HG02678 (cell line): ENCODE measurements around the gene SPRR2F.
"Not testable (repeated sequence)": the region's sequence is repeated elsewhere in the genome, so short reads cannot be mapped to it uniquely, and the experiment has no call there.

Experiments used
- ATAC-seq: cut with Tn5 transposase; IDR thresholded peaks from one replicate; pipeline ENCODE4 v1.9.1; 2021; ENCODE audit warnings: mild to moderate bottlenecking, moderate library complexity; ENCODE audit not compliant: unreplicated experiment

Gene SPRR2F, protein sequence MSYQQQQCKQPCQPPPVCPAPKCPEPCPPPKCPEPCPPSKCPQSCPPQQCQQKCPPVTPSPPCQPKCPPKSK

GRCh38 chr1:153113416-153113815 lies at the start of gene SPRR2F:
Gene SPRR2F, minus strand, starts transcription at chr1:153113516. Its CDS starts 783 bp downstream, at chr1:153112733.
- ATAC-seq: no peak

- no peak for ATAC-seq
These were observed 42.2 kb upstream of the SPRR2F start for GRCh38 chr1:153155541-153155940.

DNA sequence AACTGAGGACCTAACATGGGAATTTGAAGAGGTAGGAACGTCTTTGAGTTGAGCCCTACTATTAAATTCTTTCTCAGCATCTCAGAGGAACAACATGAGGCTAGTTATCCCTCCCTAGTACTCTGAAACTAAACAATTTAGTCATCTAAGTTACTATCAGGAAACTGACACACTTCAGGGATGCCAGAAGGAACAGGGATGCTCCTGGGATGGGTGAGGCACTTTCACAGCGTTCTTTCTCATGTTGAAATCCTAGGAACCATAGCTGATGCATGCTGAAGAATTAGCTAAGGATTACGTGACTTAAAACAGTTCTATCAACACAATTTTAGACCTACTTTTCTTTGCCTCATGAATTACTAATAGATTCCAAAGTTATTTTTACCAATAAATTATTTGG lies 39.2 kb upstream of the SPRR2F start:
- no peak for ATAC-seq

DNA sequence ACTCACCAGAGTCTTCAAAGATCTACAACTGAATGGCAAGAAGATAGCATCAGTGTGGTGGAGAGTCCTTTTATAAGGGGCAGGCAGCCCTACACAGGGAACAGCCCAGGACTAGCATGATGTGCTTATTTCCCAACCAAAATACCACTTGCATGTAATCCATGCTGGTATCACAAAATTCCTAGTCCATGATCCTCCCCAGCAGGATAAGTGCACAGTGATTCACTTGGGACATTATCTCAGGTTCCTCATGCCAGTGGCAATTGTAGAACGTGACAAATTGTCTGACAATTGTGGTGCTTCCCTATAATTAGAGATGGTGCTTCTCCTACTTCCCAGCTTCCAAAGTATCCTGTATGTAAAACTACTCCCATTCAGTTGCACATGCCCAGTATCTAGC lies 37.5 kb upstream of the SPRR2F start, which contains the start of gene SPRR2G:
TSS of gene SPRR2G (minus strand) at position 45 of the 400 bp plus-strand sequence. CDS start 780 bp downstream, outside the sequence.
- ATAC-seq: no peak

- ATAC-seq: no peak
These were observed 28.1 kb upstream of the SPRR2F start for GRCh38 chr1:153141377-153141776.

DNA sequence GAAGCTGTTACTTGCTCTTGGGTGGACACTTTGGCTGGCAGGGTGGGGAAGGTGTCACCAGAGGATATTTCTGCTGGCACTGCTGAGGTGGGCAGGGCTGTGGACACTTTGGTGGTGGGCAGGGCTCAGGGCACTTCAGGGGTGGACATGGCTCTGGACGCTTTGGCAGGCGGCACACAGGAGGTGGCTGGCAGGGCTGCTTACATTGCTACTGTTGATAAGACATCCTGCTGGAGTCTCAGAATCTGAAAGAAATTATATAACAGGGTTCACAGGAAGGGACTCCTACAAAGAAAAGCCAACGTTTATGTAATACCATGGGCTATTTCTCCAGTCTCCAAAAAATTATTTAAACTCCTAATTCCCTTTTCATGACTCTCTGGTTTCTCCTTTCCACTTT lies 27.2 kb upstream of the SPRR2F start:
- ATAC-seq: no peak

- no peak for ATAC-seq
These were observed 20.4 kb upstream of the SPRR2F start for GRCh38 chr1:153133743-153134142.

GRCh38 chr1:153133267-153133666 lies 20.0 kb upstream of the SPRR2F start:
- ATAC-seq: no peak

GRCh38 chr1:153128688-153129087 lies 15.4 kb upstream of the SPRR2F start:
- ATAC-seq: not testable (repeated sequence)

DNA sequence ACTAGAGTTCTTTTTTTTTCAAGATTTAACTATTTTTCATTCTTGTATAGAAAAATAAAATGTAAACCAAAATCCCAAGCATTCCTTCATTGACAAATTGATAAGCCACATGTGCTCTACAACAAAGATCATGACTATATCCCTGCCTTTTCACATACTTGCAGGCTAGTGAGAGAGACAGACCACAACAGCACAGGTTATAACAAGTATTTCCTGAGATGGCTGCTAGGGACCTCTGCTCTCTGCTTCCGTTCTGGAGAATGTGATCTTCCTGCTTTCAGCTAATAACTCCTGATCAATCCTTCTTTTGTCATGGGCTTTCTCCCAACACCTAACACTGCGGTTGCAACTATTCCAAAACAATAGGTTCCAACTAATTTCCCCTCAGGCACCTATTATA lies 14.0 kb upstream of the SPRR2F start:
- no peak for ATAC-seq

DNA sequence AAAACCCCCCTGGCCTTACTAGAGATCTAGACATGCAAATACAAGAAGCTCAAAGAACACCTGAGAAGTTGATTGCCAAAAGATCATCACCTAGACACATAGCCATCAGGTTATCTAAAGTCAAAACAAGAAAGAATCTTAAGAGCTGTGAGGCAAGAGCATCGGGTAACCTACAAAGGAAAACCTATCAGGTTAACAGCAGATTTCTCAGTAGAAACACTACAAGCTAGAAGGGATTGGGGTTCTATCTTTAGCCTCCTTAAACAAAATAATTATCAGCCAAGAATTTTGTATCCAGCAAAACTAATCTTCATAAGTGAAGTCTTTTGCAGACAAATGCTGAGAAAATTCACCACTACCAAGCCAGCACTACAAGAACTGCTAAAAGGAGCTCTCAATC lies 12.2 kb upstream of the SPRR2F start:
- ATAC-seq: no peak

DNA sequence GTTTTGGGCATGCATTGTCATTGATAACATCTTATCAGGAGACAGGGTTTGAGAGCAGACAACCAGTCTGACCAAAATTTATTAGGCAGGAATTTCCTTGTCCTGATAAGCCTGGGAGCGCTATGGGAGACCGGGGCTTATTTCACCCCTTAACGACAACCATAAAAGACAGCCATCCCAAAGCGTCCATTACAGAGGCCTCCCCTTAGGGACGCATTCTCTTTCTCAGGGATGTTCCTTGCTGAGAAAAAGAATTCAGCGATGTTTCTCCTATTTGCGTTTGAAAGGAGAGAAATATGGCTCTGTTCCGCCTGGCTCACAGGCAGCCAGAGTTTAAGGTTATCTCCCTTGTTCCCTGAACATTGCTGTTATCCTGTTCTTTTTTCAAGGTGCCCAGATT lies 10.5 kb upstream of the SPRR2F start:
- not testable (repeated sequence) for ATAC-seq

- no peak for ATAC-seq
These were observed 9.6 kb upstream of the SPRR2F start for GRCh38 chr1:153122831-153123421.

- no peak for ATAC-seq
These were observed 7.6 kb upstream of the SPRR2F start for GRCh38 chr1:153120945-153121344.

GRCh38 chr1:153119491-153119971 lies 6.2 kb upstream of the SPRR2F start:
- no peak for ATAC-seq

- not testable (repeated sequence) for ATAC-seq
These were observed 1.9 kb upstream of the SPRR2F start for GRCh38 chr1:153115264-153115663.

- not testable (repeated sequence) for ATAC-seq
These were observed 862 bp downstream of the SPRR2F start for GRCh38 chr1:153112454-153112853.

DNA sequence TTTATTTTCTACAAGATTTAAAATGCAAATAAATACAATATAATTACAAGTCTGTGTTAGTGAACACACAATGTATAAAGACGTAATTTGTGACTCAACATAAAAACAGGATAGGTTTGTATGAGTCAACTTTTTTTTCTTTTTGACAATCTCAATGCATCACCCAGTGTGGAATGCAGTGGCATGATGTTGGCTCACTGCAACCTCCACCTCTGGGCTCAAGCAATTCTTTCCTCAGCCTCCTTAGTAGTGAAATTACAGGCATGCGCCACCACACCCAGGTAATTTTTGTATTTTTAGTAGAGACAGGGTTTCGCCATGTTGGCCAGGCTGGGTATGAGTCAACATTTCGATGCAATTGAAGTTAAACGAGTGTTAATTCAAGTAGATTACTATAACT lies 13.1 kb downstream of the SPRR2F start:
- ATAC-seq: no peak

GRCh38 chr1:153099461-153100045 lies 13.8 kb downstream of the SPRR2F start:
- no peak for ATAC-seq

DNA sequence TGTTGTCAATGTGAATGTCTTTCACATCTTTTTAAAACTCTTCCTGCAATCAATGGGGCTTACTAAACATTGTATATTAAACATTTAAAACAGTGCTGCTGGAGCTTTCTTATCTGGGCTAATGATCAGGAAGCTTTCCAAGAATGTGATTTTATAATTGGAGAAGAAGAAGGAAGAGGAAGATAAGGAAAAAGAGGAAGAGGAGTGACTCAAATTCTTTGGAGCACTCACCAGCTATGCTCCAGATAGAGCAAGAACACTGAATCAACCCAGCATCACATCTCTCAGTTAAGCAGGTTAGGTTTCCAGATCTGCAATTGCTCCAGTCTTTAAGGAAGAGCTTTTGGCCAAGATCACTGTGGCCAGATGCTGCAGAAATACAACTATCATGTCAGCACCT lies 17.6 kb downstream of the SPRR2F start:
- ATAC-seq: no peak

DNA sequence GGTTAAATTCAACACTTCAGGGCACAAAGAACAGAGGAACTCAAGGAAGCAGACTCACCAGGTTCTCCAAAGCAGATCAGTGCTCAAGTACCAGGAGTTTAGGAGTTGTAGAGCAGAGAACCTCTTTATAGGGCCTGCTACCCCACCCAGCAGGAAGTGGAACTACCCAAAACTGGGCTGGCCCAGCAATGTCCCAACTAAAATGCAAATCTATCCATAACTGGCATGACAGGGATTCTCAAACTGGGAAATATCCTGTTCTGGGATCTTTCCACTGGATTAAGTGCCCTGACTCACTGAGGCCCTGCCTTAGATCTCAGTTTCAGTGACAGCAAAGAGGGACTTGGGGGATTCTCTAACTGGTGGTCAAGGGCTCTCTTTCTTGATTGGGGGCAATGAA lies 18.9 kb downstream of the SPRR2F start, which contains the start of gene SPRR2E:
TSS of gene SPRR2E (minus strand) at position 101 of the 400 bp plus-strand sequence. CDS start 775 bp downstream, outside the sequence.
- ATAC-seq: no peak

DNA sequence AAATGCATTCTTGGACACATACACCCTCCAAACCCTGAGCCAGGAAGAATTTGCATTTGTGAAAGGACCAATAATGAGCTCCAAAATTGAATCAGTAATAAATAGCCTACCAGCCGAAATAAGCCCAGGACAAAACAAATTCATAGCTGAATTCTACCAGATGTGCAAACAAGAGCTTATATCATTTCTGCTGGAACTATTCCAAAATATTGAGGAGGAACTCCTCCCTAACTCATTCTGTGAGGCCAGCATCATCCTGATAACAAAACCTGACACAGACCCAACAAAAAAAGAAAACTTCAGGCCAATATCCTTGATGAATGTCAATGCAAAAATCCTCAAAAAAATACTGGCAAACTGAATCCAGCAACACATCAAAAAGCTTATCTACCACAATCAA lies 25.7 kb downstream of the SPRR2F start:
- no peak for ATAC-seq
